KMS-11 (cell line): Measurements from ENCODE around the gene IGSF1.

Source experiments
- H2AFZ ChIP-seq: fragments of 200-600 bp; sonication (generic); 2 replicates; pipeline ENCODE4 v1.6.1; 2016; ENCODE audit warnings: antibody characterized with exemption, mixed run types, low read depth
- H3K27ac ChIP-seq: fragments of 200-600 bp; sonication (generic); 2 replicates; pipeline ENCODE4 v1.6.1; 2016; ENCODE audit warnings: mild to moderate bottlenecking, mixed run types
- H3K27me3 ChIP-seq: fragments of 200-600 bp; sonication (generic); 2 replicates; pipeline ENCODE4 v1.6.1; 2017; ENCODE audit warnings: mild to moderate bottlenecking, low read depth, mixed run types, moderate library complexity; ENCODE audit not compliant: insufficient read depth
- H3K36me3 ChIP-seq: fragments of 200-600 bp; sonication (generic); 2 replicates; pipeline ENCODE4 v1.6.1; 2017; ENCODE audit warnings: mild to moderate bottlenecking, mixed run types; ENCODE audit not compliant: insufficient read depth
- H3K4me1 ChIP-seq: fragments of 200-600 bp; sonication (generic); 2 replicates; pipeline ENCODE4 v1.6.1; 2016; ENCODE audit warnings: mild to moderate bottlenecking, low read depth, mixed run types; ENCODE audit not compliant: poor library complexity, severe bottlenecking
- H3K4me2 ChIP-seq: fragments of 200-600 bp; sonication (generic); 2 replicates; pipeline ENCODE4 v1.7.0; 2016; ENCODE audit warnings: mild to moderate bottlenecking, mixed run types
- H3K4me3 ChIP-seq: fragments of 200-600 bp; sonication (generic); IDR thresholded peaks from 2 replicates; pipeline ENCODE4 v1.6.1; 2017; ENCODE audit warnings: low read depth, low read length, mixed read lengths; ENCODE audit not compliant: insufficient read depth
- H3K79me2 ChIP-seq: fragments of 200-600 bp; sonication (generic); 2 replicates; pipeline ENCODE4 v1.6.1; 2016; ENCODE audit warnings: low read depth, mixed run types; ENCODE audit not compliant: insufficient read depth
- H3K9ac ChIP-seq: fragments of 200-600 bp; sonication (generic); 2 replicates; pipeline ENCODE4 v1.6.1; 2016; ENCODE audit warnings: mild to moderate bottlenecking, mixed run types
- H4K20me1 ChIP-seq: fragments of 200-600 bp; sonication (generic); 2 replicates; pipeline ENCODE4 v1.6.1; 2016; ENCODE audit warnings: mild to moderate bottlenecking, mixed run types; ENCODE audit not compliant: insufficient read depth
- TF ChIP-seq, protein P1 (sequence below): fragments of 200-600 bp; sonication (generic); conservative IDR thresholded peaks from 2 replicates; pipeline ENCODE4 v1.6.1; 2017; ENCODE audit warnings: low read depth, mild to moderate bottlenecking, antibody characterized with exemption, low read length, moderate library complexity, mixed read lengths

Gene IGSF1

GRCh38 chrX:131322651-131323050, 33.5 kb upstream of the IGSF1 start:
- no peaks in the 10 kb centered on the region for H3K4me1 ChIP-seq
- H3K36me3 ChIP-seq = no peaks in the 10 kb centered on the region
- H3K27me3 ChIP-seq = no peaks in the 10 kb centered on the region
- H3K4me3 ChIP-seq = no peak overlapping the region
- no peak overlapping the region for H3K9ac ChIP-seq
- H4K20me1 ChIP-seq = no peaks in the 10 kb centered on the region
- no peak overlapping the region for H2AFZ ChIP-seq
- TF ChIP-seq, protein P1, sequence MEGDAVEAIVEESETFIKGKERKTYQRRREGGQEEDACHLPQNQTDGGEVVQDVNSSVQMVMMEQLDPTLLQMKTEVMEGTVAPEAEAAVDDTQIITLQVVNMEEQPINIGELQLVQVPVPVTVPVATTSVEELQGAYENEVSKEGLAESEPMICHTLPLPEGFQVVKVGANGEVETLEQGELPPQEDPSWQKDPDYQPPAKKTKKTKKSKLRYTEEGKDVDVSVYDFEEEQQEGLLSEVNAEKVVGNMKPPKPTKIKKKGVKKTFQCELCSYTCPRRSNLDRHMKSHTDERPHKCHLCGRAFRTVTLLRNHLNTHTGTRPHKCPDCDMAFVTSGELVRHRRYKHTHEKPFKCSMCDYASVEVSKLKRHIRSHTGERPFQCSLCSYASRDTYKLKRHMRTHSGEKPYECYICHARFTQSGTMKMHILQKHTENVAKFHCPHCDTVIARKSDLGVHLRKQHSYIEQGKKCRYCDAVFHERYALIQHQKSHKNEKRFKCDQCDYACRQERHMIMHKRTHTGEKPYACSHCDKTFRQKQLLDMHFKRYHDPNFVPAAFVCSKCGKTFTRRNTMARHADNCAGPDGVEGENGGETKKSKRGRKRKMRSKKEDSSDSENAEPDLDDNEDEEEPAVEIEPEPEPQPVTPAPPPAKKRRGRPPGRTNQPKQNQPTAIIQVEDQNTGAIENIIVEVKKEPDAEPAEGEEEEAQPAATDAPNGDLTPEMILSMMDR = no peak
- no peak overlapping the region for H3K4me2 ChIP-seq
- no peak overlapping the region for H3K27ac ChIP-seq
- H3K79me2 ChIP-seq = no peaks in the 10 kb centered on the region

DNA sequence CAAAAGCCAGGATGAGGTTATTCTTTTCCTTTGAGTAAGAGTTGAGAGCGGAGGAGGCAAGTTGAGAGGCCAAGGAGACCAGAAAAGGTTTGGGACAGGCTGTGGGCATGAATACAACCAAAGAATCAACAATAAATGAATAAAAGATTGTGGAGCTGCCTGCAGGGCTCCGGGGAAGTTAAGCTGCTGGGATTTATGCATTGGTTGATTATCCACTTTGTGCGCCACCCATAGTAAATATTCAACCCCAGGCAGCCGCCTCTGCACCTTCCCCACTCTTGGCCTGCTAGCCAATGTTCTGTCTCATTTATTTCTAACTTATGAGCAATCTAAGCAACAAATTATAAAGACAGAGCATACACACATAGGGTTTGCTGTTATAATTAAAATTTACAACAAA, 28.2 kb upstream of the IGSF1 start:
- no peak overlapping the region for H3K4me3 ChIP-seq
- H3K36me3 ChIP-seq = no peaks in the 10 kb centered on the region
- H2AFZ ChIP-seq = no peak overlapping the region
- H3K4me2 ChIP-seq = no peak overlapping the region
- H3K79me2 ChIP-seq = no peaks in the 10 kb centered on the region
- no peaks in the 10 kb centered on the region for H3K27me3 ChIP-seq
- no peaks in the 10 kb centered on the region for H3K4me1 ChIP-seq
- H3K9ac ChIP-seq = no peak overlapping the region
- no peak overlapping the region for H3K27ac ChIP-seq
- no peaks in the 10 kb centered on the region for H4K20me1 ChIP-seq
- TF ChIP-seq, protein P1 = no peak

GRCh38 chrX:131316260-131316659, 27.2 kb upstream of the IGSF1 start:
- no peaks in the 10 kb centered on the region for H3K4me1 ChIP-seq
- no peaks in the 10 kb centered on the region for H4K20me1 ChIP-seq
- TF ChIP-seq, protein P1 = no peak

DNA sequence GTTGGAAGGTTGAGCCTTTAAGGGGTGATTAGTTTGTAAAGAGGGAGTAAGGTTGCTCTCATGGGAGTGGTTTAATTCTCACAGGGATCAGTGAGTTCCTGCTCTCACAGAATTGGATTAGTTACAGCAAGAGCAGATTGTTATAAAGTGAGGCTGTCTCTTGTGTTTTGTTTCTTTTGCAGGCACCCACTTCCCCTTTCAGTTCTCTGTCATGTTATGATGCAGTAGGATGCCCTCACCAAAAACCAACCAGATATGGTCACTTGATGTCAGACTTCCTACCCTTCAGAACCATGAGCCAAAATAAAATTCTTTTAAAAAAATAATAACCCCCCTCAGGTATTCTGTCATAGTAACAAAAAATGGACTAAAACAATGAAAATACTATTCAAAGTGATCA, 19.9 kb upstream of the IGSF1 start:
- no peaks in the 10 kb centered on the region for H3K79me2 ChIP-seq
- H3K27me3 ChIP-seq = no peaks in the 10 kb centered on the region
- TF ChIP-seq, protein P1 = no peak
- H2AFZ ChIP-seq = no peak overlapping the region
- H3K36me3 ChIP-seq = no peaks in the 10 kb centered on the region
- H4K20me1 ChIP-seq = no peaks in the 10 kb centered on the region
- H3K27ac ChIP-seq = no peak overlapping the region
- no peaks in the 10 kb centered on the region for H3K4me1 ChIP-seq
- H3K9ac ChIP-seq = no peak overlapping the region
- no peak overlapping the region for H3K4me2 ChIP-seq
- H3K4me3 ChIP-seq = no peak overlapping the region

More at GRCh38 chrX:131316260-131316659, 27.2 kb upstream of the IGSF1 start:
- no peak overlapping the region for H3K4me2 ChIP-seq
- H3K79me2 ChIP-seq = no peaks in the 10 kb centered on the region
- H3K4me3 ChIP-seq = no peak overlapping the region
- H3K27me3 ChIP-seq = no peaks in the 10 kb centered on the region
- H3K36me3 ChIP-seq = no peaks in the 10 kb centered on the region
- no peak overlapping the region for H2AFZ ChIP-seq
- H3K27ac ChIP-seq = no peak overlapping the region
- H3K9ac ChIP-seq = no peak overlapping the region
